ENCODE measurements around the gene YEATS2. TPM values are rescaled to one million over a fixed set of nuclear protein-coding genes. Genes with fewer than 3 reads are reported as not detected.

YEATS2 gene
- total RNA-seq, 2 experiments from 2014 or later, result 68.2 to 77.2 TPM

DNA sequence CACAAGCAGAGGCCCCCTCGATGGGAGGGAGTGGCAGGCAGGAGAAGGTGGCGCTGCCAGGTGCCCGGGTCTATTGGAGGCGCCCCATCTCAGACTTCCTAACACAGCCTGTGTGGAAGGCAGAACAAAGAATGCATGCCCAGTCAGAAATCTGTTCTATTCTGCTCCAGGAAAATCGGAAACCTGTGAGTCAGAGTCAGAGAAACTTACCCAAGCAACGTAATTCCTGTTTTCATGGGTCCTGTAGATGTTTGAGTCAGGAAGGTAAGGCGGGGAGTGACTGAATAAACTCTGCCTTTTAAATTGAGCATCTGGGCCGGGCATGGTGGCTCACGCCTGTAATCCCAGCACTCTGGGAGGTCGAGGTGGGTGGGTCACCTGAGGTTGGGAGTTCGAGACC lies 114.0 kb downstream of the YEATS2 start:
- POLR2A ChIA-PET, result no interaction called here
- no peak overlapping the region for H3K4me3 ChIP-seq (ENCODE audit: low read depth, low read length, poor library complexity, severe bottlenecking)
- no TSS peak for BruUV-seq (replicated peaks)

DNA sequence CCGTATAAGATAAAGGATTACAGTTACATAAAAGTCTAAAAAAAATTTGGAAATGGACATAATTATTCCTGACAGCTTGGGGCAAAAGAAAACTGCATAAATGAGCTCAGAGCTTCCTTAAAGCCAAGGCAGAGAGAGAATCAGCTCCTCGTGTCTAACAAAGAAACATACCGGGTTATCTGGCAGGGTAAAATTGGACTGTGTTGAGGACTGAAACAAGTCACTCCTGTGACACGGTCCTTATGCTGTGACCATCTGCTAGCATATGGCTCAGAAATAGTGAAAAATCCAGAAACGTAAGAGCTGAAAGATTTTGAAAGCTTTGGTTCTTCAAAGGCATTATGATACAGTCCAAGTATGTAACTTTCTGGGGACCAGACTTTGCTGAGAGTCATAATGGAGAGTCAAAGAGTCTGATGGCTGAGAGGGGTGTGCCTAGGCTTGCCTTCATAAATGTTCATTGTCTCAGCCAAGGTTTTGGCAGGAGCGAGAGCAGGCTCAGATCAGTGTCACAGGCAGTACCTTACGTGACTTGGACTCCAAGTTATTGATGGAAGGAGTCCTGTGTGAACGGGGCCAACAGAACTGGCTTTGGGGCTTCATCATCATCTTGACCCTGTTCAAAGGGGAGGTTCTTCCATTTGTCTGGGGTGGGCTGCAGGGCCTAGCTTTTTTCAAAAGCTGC lies 115.3 kb downstream of the YEATS2 start:
- no peak overlapping the region for H3K27ac ChIP-seq (ENCODE audit: low read depth, low read length, poor library complexity, severe bottlenecking)
- H3K36me3 ChIP-seq (ENCODE audit: insufficient read depth, low read length), result peaks cover 49% of the 10 kb centered on the region
- H3K4me2 ChIP-seq (ENCODE audit: low read length), result no peak overlapping the region
- CTCF ChIA-PET (ENCODE audit: unreplicated experiment), result no interaction called here
- no peak overlapping the region for H3K4me3 ChIP-seq (ENCODE audit: low read depth, low read length, poor library complexity, severe bottlenecking)
- no peaks in the 10 kb centered on the region for H3K9me2 ChIP-seq (ENCODE audit: insufficient read depth, low read length)
- no TSS peak for BruUV-seq (replicated peaks)
- no peaks in the 10 kb centered on the region for H3K9me3 ChIP-seq (ENCODE audit: low read length)
- H2AFZ ChIP-seq (ENCODE audit: low read length), result no peak overlapping the region
- TF ChIP-seq EZH2phosphoT487 (IDR thresholded peaks at IDR 0.05; ENCODE audit: borderline replicate concordance, low read depth, low read length), result no peak
- TF ChIP-seq, protein P1, sequence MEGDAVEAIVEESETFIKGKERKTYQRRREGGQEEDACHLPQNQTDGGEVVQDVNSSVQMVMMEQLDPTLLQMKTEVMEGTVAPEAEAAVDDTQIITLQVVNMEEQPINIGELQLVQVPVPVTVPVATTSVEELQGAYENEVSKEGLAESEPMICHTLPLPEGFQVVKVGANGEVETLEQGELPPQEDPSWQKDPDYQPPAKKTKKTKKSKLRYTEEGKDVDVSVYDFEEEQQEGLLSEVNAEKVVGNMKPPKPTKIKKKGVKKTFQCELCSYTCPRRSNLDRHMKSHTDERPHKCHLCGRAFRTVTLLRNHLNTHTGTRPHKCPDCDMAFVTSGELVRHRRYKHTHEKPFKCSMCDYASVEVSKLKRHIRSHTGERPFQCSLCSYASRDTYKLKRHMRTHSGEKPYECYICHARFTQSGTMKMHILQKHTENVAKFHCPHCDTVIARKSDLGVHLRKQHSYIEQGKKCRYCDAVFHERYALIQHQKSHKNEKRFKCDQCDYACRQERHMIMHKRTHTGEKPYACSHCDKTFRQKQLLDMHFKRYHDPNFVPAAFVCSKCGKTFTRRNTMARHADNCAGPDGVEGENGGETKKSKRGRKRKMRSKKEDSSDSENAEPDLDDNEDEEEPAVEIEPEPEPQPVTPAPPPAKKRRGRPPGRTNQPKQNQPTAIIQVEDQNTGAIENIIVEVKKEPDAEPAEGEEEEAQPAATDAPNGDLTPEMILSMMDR (conservative IDR thresholded peaks at IDR 0.05; ENCODE audit: low read length), result no peak
- H3K79me2 ChIP-seq (ENCODE audit: insufficient read depth, low read depth, low read length), result no peaks in the 10 kb centered on the region
- no peak for DNase-seq (ENCODE audit: low spot score)
- intact Hi-C loops (cut with micrococcal nuclease; ENCODE audit: unreplicated experiment), result no loop called here
- no peaks in the 10 kb centered on the region for H4K20me1 ChIP-seq (ENCODE audit: insufficient read depth, low read length)
- POLR2A ChIA-PET, result interaction anchor here (0.6 to 1.1 kb wide), 4 partner anchors 24 to 303 kb away, joined by 3 read pairs; no protein-coding TSS in a partner anchor
- H3K4me1 ChIP-seq (ENCODE audit: insufficient read depth, low read length, poor library complexity, severe bottlenecking), result peaks cover 24% of the 10 kb centered on the region

More for the DNA sequence above, 114.0 kb downstream of the YEATS2 start:
- Histone ChIP-seq H3K4me1 (ENCODE audit: insufficient read depth, low read length, poor library complexity, severe bottlenecking) (peaks cover 24% of the 10 kb centered on the region), H3K27ac (ENCODE audit: low read depth, low read length, poor library complexity, severe bottlenecking) (no peak overlapping the region), H3K9me3 (ENCODE audit: low read length) (no peaks in the 10 kb centered on the region), H4K20me1 (ENCODE audit: insufficient read depth, low read length) (no peaks in the 10 kb centered on the region), H3K79me2 (ENCODE audit: insufficient read depth, low read depth, low read length) (no peaks in the 10 kb centered on the region), H3K36me3 (ENCODE audit: insufficient read depth, low read length) (peaks cover 61% of the 10 kb centered on the region), H3K4me2 (ENCODE audit: low read length) (no peak overlapping the region), H2AFZ (ENCODE audit: low read length) (no peak overlapping the region), H3K9me2 (ENCODE audit: insufficient read depth, low read length) (no peaks in the 10 kb centered on the region)
- CTCF ChIA-PET (ENCODE audit: unreplicated experiment), result no interaction called here
- no peak for DNase-seq (ENCODE audit: low spot score)
- intact Hi-C loops (cut with micrococcal nuclease; ENCODE audit: unreplicated experiment), result no loop called here
- TF ChIP-seq, protein P1 (conservative IDR thresholded peaks at IDR 0.05; ENCODE audit: low read length), result no peak
- TF ChIP-seq EZH2phosphoT487 (IDR thresholded peaks at IDR 0.05; ENCODE audit: borderline replicate concordance, low read depth, low read length), result no peak

DNA sequence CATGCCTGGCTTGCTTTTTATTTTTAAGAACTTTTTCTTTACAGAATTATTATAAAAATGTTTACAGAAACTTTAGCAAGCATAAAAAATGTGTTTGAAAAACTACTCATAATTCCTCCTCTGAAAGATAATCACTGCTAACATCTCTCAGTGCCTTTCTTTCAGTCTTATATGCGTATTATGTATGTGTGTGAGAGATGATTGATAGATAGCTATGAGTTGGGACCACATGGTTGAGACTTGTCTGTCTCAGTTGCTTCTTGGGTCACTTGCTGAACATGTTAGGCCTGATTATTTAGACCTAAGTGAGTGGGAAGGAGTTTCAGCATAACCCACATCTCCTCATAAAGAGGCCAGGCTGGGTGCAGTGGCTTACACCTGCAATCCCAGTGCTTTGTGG lies 116.6 kb downstream of the YEATS2 start:
- peaks cover 35% of the 10 kb centered on the region for H3K36me3 ChIP-seq (ENCODE audit: insufficient read depth, low read length)
- H3K27ac ChIP-seq (ENCODE audit: low read depth, low read length, poor library complexity, severe bottlenecking), result no peak overlapping the region
- no peaks in the 10 kb centered on the region for H3K9me3 ChIP-seq (ENCODE audit: low read length)
- H3K4me1 ChIP-seq (ENCODE audit: insufficient read depth, low read length, poor library complexity, severe bottlenecking), result peaks cover 24% of the 10 kb centered on the region
- no peak overlapping the region for H2AFZ ChIP-seq (ENCODE audit: low read length)
- no peaks in the 10 kb centered on the region for H3K9me2 ChIP-seq (ENCODE audit: insufficient read depth, low read length)
- no TSS peak for BruUV-seq (replicated peaks)
- TF ChIP-seq EZH2phosphoT487 (IDR thresholded peaks at IDR 0.05; ENCODE audit: borderline replicate concordance, low read depth, low read length), result no peak
- TF ChIP-seq, protein P1 (conservative IDR thresholded peaks at IDR 0.05; ENCODE audit: low read length), result no peak
- H3K4me2 ChIP-seq (ENCODE audit: low read length), result no peak overlapping the region
- H3K4me3 ChIP-seq (ENCODE audit: low read depth, low read length, poor library complexity, severe bottlenecking), result no peak overlapping the region
- intact Hi-C loops (cut with micrococcal nuclease; ENCODE audit: unreplicated experiment), result no loop called here
- H3K79me2 ChIP-seq (ENCODE audit: insufficient read depth, low read depth, low read length), result no peaks in the 10 kb centered on the region
- no peaks in the 10 kb centered on the region for H4K20me1 ChIP-seq (ENCODE audit: insufficient read depth, low read length)
- POLR2A ChIA-PET, result interaction anchor here (0.6 to 0.9 kb wide), 2 partner anchors 23 to 471 kb away, joined by 5 to 6 read pairs; no protein-coding TSS in a partner anchor
- no peak for DNase-seq (ENCODE audit: low spot score)
- CTCF ChIA-PET (ENCODE audit: unreplicated experiment), result no interaction called here

Measured in OCI-LY7 (cell line).